ENCODE measurements around the gene CENPT. TPM values are rescaled to one million over a fixed set of nuclear protein-coding genes. Genes with fewer than 3 reads are reported as not detected.

The CENPT gene
- total RNA-seq, 1 experiment from 2014 or later, result 60.9 TPM

GRCh38 chr16:67877064-67877463 is 29.6 kb upstream of the CENPT start:
- H2BK15ac ChIP-seq (ENCODE audit: low read depth, low read length), result no peak overlapping the region
- H3K9me3 Mint-ChIP-seq, result no peaks in the 10 kb centered on the region
- no CpG with 5 or more reads among the region's 11 CpGs for WGBS (ENCODE audit: extremely low coverage, insufficient read length, low lambda C conversion rate)
- H3K9ac ChIP-seq (ENCODE audit: extremely low read depth, insufficient read length, low read length), result no peak overlapping the region
- H3T11ph ChIP-seq (ENCODE audit: low read length), result no peak overlapping the region
- no peaks in the 10 kb centered on the region for H3K9me3 ChIP-seq (ENCODE audit: control insufficient read depth, low read depth, low read length)
- H4K8ac ChIP-seq (replicated peaks; ENCODE audit: insufficient read length, low read depth, low read length), result no peak overlapping the region
- no peak overlapping the region for H2BK120ac ChIP-seq (ENCODE audit: low read depth, low read length, poor library complexity, severe bottlenecking)
- H3K18ac ChIP-seq (ENCODE audit: insufficient read length, low read depth, low read length), result no peak overlapping the region
- no peak overlapping the region for H2BK20ac ChIP-seq (ENCODE audit: low read depth, low read length, poor library complexity, severe bottlenecking)
- H3K27me3 Mint-ChIP-seq (ENCODE audit: low read depth), result no peaks in the 10 kb centered on the region
- peaks cover 2% of the 10 kb centered on the region; the same call in 1 of the 2 replicates for H3K79me2 ChIP-seq (ENCODE audit: insufficient read depth, low read length)
- no peaks in the 10 kb centered on the region for H3K79me1 ChIP-seq (ENCODE audit: insufficient read depth, low read depth, low read length, poor library complexity, severe bottlenecking)
- no peak overlapping the region for H3K4me3 Mint-ChIP-seq
- H3K14ac ChIP-seq (ENCODE audit: insufficient read depth, low read length), result no peak overlapping the region
- no peak overlapping the region for H2BK12ac ChIP-seq (ENCODE audit: insufficient read length, low read depth, low read length)
- no peak overlapping the region for H3K23ac ChIP-seq (ENCODE audit: insufficient read length, low read depth, low read length)
- H3K23me2 ChIP-seq (ENCODE audit: insufficient read length, low read depth, low read length, poor library complexity, severe bottlenecking), result peaks cover 13% of the 10 kb centered on the region
- peaks cover 24 to 61% (median 53%) of the 10 kb centered on the region in 3 experiments for H3K36me3 Mint-ChIP-seq (ENCODE audit: insufficient read depth in 1 of 3, low read depth in 3 of 3)
- no peak overlapping the region for H4K91ac ChIP-seq (ENCODE audit: insufficient read length, low read depth, low read length)
- no peak overlapping the region for H2AFZ ChIP-seq (ENCODE audit: low read length)
- peaks cover 11 to 13% of the 10 kb centered on the region in 2 experiments for H3K4me1 Mint-ChIP-seq
- DNase-seq, result no peak
- H3K4ac ChIP-seq (ENCODE audit: low read depth, low read length), result no peak overlapping the region
- no peak overlapping the region for H2BK5ac ChIP-seq (ENCODE audit: insufficient read length, low read length)
- H3K4me1 ChIP-seq (ENCODE audit: insufficient read depth, low read length), result no peaks in the 10 kb centered on the region; the same call in 1 of the 2 replicates
- H3K4me2 ChIP-seq (ENCODE audit: insufficient read depth, insufficient read length, low read length), result no peak overlapping the region
- H4K20me1 ChIP-seq (ENCODE audit: control insufficient read depth, insufficient read depth, insufficient read length), result no peaks in the 10 kb centered on the region
- no peaks in the 10 kb centered on the region for H3K27me3 ChIP-seq (ENCODE audit: insufficient read depth, low read length)
- H4K5ac ChIP-seq (ENCODE audit: insufficient read length, low read depth, low read length), result no peak overlapping the region
- no peak overlapping the region for H2AK5ac ChIP-seq (ENCODE audit: insufficient read length, low read length)
- no peak overlapping the region for H3K27ac Mint-ChIP-seq
- TF ChIP-seq, protein P1, sequence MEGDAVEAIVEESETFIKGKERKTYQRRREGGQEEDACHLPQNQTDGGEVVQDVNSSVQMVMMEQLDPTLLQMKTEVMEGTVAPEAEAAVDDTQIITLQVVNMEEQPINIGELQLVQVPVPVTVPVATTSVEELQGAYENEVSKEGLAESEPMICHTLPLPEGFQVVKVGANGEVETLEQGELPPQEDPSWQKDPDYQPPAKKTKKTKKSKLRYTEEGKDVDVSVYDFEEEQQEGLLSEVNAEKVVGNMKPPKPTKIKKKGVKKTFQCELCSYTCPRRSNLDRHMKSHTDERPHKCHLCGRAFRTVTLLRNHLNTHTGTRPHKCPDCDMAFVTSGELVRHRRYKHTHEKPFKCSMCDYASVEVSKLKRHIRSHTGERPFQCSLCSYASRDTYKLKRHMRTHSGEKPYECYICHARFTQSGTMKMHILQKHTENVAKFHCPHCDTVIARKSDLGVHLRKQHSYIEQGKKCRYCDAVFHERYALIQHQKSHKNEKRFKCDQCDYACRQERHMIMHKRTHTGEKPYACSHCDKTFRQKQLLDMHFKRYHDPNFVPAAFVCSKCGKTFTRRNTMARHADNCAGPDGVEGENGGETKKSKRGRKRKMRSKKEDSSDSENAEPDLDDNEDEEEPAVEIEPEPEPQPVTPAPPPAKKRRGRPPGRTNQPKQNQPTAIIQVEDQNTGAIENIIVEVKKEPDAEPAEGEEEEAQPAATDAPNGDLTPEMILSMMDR (conservative IDR thresholded peaks at IDR 0.05), result no peak
- no peak overlapping the region for H3K27ac ChIP-seq (ENCODE audit: insufficient read length, low read depth, low read length)
- no peak overlapping the region for H3K56ac ChIP-seq (ENCODE audit: insufficient read length, low read depth, low read length)
